Activated gamma-delta T cell (primary cell): ENCODE results near the gene CWF19L1.

Experiments
- DNase-seq: peaks from one replicate; lab custom pipeline; 2025; lab: John Stamatoyannopoulos, UW

The CWF19L1 gene

DNA sequence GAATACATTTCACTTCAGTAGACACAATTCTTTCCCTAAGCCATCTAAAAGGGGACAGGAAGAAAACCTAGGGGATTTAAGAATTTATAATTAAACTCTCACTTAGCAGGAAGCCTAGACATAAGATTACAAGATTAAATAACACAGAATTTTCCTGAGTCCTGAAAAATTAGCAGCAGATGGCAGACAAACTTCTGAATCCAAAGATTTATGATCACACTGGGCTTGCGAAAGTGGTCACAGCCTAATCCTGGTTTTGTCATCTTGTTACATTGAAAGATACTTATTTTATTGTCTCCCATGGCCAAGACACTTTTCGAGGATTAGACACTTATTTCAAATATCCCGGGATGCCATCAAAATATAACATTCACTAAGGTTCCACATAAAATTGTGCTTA, 84.5 kb downstream of the CWF19L1 start:
- no peak for DNase-seq
